ENCODE measurements around the gene LCN15. TPM values are rescaled to one million over a fixed set of nuclear protein-coding genes. Genes with fewer than 3 reads are reported as not detected.
A peak's percentile ranks its signal among the peaks of the same experiment; 100 is the strongest.
"Not testable (repeated sequence)": the region's sequence is repeated elsewhere in the genome, so short reads cannot be mapped to it uniquely, and the experiment has no call there.

The LCN15 gene
- total RNA-seq, 1 donor from 2014 or later, result not detected

GRCh38 chr9:136712690-136713544 is 51.4 kb downstream of the LCN15 start:
- H3K4me3 ChIP-seq (ENCODE audit: low read depth, low read length), result peak overlapping the region; percentile 17
- H3K27me3 ChIP-seq (ENCODE audit: control insufficient read depth, insufficient read depth, low read length), result peaks cover 7% of the 10 kb centered on the region

GRCh38 chr9:136711751-136712689 is 52.3 kb downstream of the LCN15 start, which contains the start of gene DIPK1B:
TSS of gene DIPK1B (plus strand) at chr9:136712572. CDS start at chr9:136712666, 94 bp downstream.
- DNase-seq (ENCODE audit: low read depth) (no peak), FAIRE-seq (no peak)
- Histone ChIP-seq H3K4me3 (ENCODE audit: low read depth, low read length) (peak within 1 kb of the TSS; percentile 17), H3K36me3 (ENCODE audit: control insufficient read depth, insufficient read depth, low read length) (no peaks in the 10 kb centered on the region), H3K27me3 (ENCODE audit: control insufficient read depth, insufficient read depth, low read length) (peaks cover 7% of the 10 kb centered on the region)
- no peak for TF ChIP-seq CTCF (IDR thresholded peaks at IDR 0.05; ENCODE audit: insufficient read depth, low read length, severe bottlenecking)

More at GRCh38 chr9:136712690-136713544, 51.4 kb downstream of the LCN15 start:
- TF ChIP-seq CTCF (IDR thresholded peaks at IDR 0.05; ENCODE audit: insufficient read depth, low read length, severe bottlenecking), result no peak
- no peak for DNase-seq (ENCODE audit: low read depth)
- H3K36me3 ChIP-seq (ENCODE audit: control insufficient read depth, insufficient read depth, low read length), result no peaks in the 10 kb centered on the region
- no peak for FAIRE-seq

- H3K27me3 ChIP-seq (ENCODE audit: control insufficient read depth, insufficient read depth, low read length); H3K4me3 ChIP-seq (ENCODE audit: low read depth, low read length); H3K36me3 ChIP-seq (ENCODE audit: control insufficient read depth, insufficient read depth, low read length); FAIRE-seq: not testable (repeated sequence)
- peak; percentile 31 for DNase-seq (ENCODE audit: low read depth)
Observed at GRCh38 chr9:136711219-136711648, 53.1 kb downstream of the LCN15 start.

- DNase-seq (ENCODE audit: low read depth), result no peak
- Histone ChIP-seq H3K36me3 (ENCODE audit: control insufficient read depth, insufficient read depth, low read length) (no peaks in the 10 kb centered on the region), H3K27me3 (ENCODE audit: control insufficient read depth, insufficient read depth, low read length) (peaks cover 7% of the 10 kb centered on the region), H3K4me3 (ENCODE audit: low read depth, low read length) (no peak overlapping the region)
- FAIRE-seq, result no peak
- TF ChIP-seq CTCF (IDR thresholded peaks at IDR 0.05; ENCODE audit: insufficient read depth, low read length, severe bottlenecking), result no peak
Observed at GRCh38 chr9:136710543-136710942, 53.8 kb downstream of the LCN15 start.

Other genes starting within 250 kb of the LCN15 start
- gene NOTCH1, start 218.5 kb downstream of the LCN15 start, total RNA-seq, result 70.0 and 90.4 TPM in 2 replicates
- 11.8 and 18.1 TPM in 2 replicates for gene EGFL7, start 101.6 kb downstream of the LCN15 start, total RNA-seq
- 41.9 and 52.0 TPM in 2 replicates for gene AGPAT2, start 77.1 kb downstream of the LCN15 start, total RNA-seq
- 0.13 TPM in 1 of 2 replicates, not detected in the other for gene DIPK1B, start 51.9 kb downstream of the LCN15 start, total RNA-seq
- not detected in 2 replicates for gene LCN10, start 21.6 kb downstream of the LCN15 start, total RNA-seq
- not detected in 2 replicates for gene LCN6, start 16.0 kb downstream of the LCN15 start, total RNA-seq
- gene LCN8, start 6.3 kb downstream of the LCN15 start, total RNA-seq, result not detected in 2 replicates
- 220 and 228 TPM in 2 replicates for gene TMEM141, start 26.8 kb upstream of the LCN15 start, total RNA-seq
- under 0.01 and 0.38 TPM in 2 replicates for gene CCDC183, start 31.8 kb upstream of the LCN15 start, total RNA-seq
- 79.5 and 88.5 TPM in 2 replicates for gene RABL6, start 43.4 kb upstream of the LCN15 start, total RNA-seq
- 1.1 and 1.8 TPM in 2 replicates for gene AJM1, start 78.0 kb upstream of the LCN15 start, total RNA-seq
- 57.9 and 124 TPM in 2 replicates for gene PHPT1, start 84.9 kb upstream of the LCN15 start, total RNA-seq
- 1.1 and 1.5 TPM in 2 replicates for gene MAMDC4, start 87.8 kb upstream of the LCN15 start, total RNA-seq
- 486 and 497 TPM in 2 replicates for gene EDF1, start 101.8 kb upstream of the LCN15 start, total RNA-seq
- 5.3 and 10.1 TPM in 2 replicates for gene TRAF2, start 122.0 kb upstream of the LCN15 start, total RNA-seq
- 162 TPM in 2 replicates for gene FBXW5, start 180.2 kb upstream of the LCN15 start, total RNA-seq
- 0.51 and 0.79 TPM in 2 replicates for gene C8G, start 180.7 kb upstream of the LCN15 start, total RNA-seq
- 0.13 TPM in 1 of 2 replicates, not detected in the other for gene LCN12, start 187.8 kb upstream of the LCN15 start, total RNA-seq
- gene PTGDS, start 213.0 kb upstream of the LCN15 start, total RNA-seq, result 0.26 TPM in 2 replicates
- not detected in 2 replicates for gene LCNL1, start 218.5 kb upstream of the LCN15 start, total RNA-seq
- gene PAXX, start 227.9 kb upstream of the LCN15 start, total RNA-seq, result 10.0 and 11.5 TPM in 2 replicates
- 2.1 and 28.8 TPM in 2 replicates for gene CLIC3, start 232.1 kb upstream of the LCN15 start, total RNA-seq